ENCODE measurements around the gene SLC35E1.

GRCh38 chr19:16564842-16565241 lies 7.4 kb downstream of the SLC35E1 start:
- TF ChIP-seq CTCF (IDR thresholded peaks at IDR 0.05): no peak
- TF ChIP-seq POLR2A (IDR thresholded peaks at IDR 0.05): no peak

Data from breast epithelium (tissue), 3 donors.